ENCODE results near the gene SALL4.
"Not testable (repeated sequence)": the region's sequence is repeated elsewhere in the genome, so short reads cannot be mapped to it uniquely, and the experiment has no call there.

The SALL4 gene

GRCh38 chr20:51763965-51764602, 38.2 kb downstream of the SALL4 start:
- no peak for DNase-seq

- no peak for DNase-seq
These were observed 41.3 kb downstream of the SALL4 start for GRCh38 chr20:51760905-51761546.

- no peak for DNase-seq
These were observed 42.4 kb downstream of the SALL4 start for GRCh38 chr20:51759769-51760510.

GRCh38 chr20:51758978-51759544, 43.3 kb downstream of the SALL4 start:
- DNase-seq = no peak

- no peak for DNase-seq
These were observed 45.1 kb downstream of the SALL4 start for GRCh38 chr20:51757226-51757625.

- DNase-seq = no peak
These were observed 45.7 kb downstream of the SALL4 start for GRCh38 chr20:51756653-51757052.

GRCh38 chr20:51753220-51753619, 49.1 kb downstream of the SALL4 start:
- not testable (repeated sequence) for DNase-seq

GRCh38 chr20:51752343-51752951, 49.9 kb downstream of the SALL4 start:
- DNase-seq = no peak

GRCh38 chr20:51750770-51751388, 51.4 kb downstream of the SALL4 start:
- no peak for DNase-seq

GRCh38 chr20:51750037-51750769, 52.1 kb downstream of the SALL4 start:
- no peak for DNase-seq

- DNase-seq = no peak
These were observed 52.7 kb downstream of the SALL4 start for GRCh38 chr20:51749674-51750036.

- no peak for DNase-seq
These were observed 55.0 kb downstream of the SALL4 start for GRCh38 chr20:51747182-51747911.

GRCh38 chr20:51745804-51746203, 56.5 kb downstream of the SALL4 start:
- DNase-seq = no peak

GRCh38 chr20:51740838-51741237, 61.5 kb downstream of the SALL4 start:
- DNase-seq = no peak

- not testable (repeated sequence) for DNase-seq
These were observed 62.0 kb downstream of the SALL4 start for GRCh38 chr20:51740308-51740707.

GRCh38 chr20:51739722-51740249, 62.5 kb downstream of the SALL4 start:
- DNase-seq = no peak

- no peak for DNase-seq
These were observed 63.4 kb downstream of the SALL4 start for GRCh38 chr20:51738877-51739447.

GRCh38 chr20:51738261-51738660, 64.1 kb downstream of the SALL4 start:
- not testable (repeated sequence) for DNase-seq

GRCh38 chr20:51736947-51737346, 65.4 kb downstream of the SALL4 start:
- DNase-seq = no peak

GRCh38 chr20:51735728-51736600, 66.4 kb downstream of the SALL4 start:
- DNase-seq = no peak
